HG03558 (cell line): ENCODE data around the gene ANKMY1.

Source experiments
- ATAC-seq: cut with Tn5 transposase; IDR thresholded peaks from one replicate; pipeline ENCODE4 v1.9.1; 2021; ENCODE audit warnings: moderate number of reproducible peaks; ENCODE audit not compliant: unreplicated experiment; ENCODE audit errors: extremely low read depth

Gene ANKMY1

GRCh38 chr2:240481720-240482119 lies 76.1 kb downstream of the ANKMY1 start:
- no peak for ATAC-seq

GRCh38 chr2:240480834-240481623 lies 76.8 kb downstream of the ANKMY1 start:
- no peak for ATAC-seq

GRCh38 chr2:240479111-240479501 lies 78.7 kb downstream of the ANKMY1 start:
- ATAC-seq = no peak

- ATAC-seq = no peak
Measured at GRCh38 chr2:240478346-240479110, 79.3 kb downstream of the ANKMY1 start.

GRCh38 chr2:240477916-240478315 lies 79.9 kb downstream of the ANKMY1 start:
- ATAC-seq = no peak

- ATAC-seq = no peak
Measured at GRCh38 chr2:240473211-240473610, 84.6 kb downstream of the ANKMY1 start.

GRCh38 chr2:240472078-240472790 lies 85.6 kb downstream of the ANKMY1 start:
- ATAC-seq = no peak

GRCh38 chr2:240469740-240470139 lies 88.0 kb downstream of the ANKMY1 start:
- no peak for ATAC-seq

GRCh38 chr2:240469239-240469636 lies 88.5 kb downstream of the ANKMY1 start:
- ATAC-seq = no peak

GRCh38 chr2:240468303-240469238 lies 89.2 kb downstream of the ANKMY1 start:
- ATAC-seq = no peak

- no peak for ATAC-seq
Measured at GRCh38 chr2:240467659-240468302, 90.0 kb downstream of the ANKMY1 start.

GRCh38 chr2:240467149-240467642 lies 90.6 kb downstream of the ANKMY1 start:
- ATAC-seq = no peak

- no peak for ATAC-seq
Measured at GRCh38 chr2:240466579-240467148, 91.1 kb downstream of the ANKMY1 start.

- ATAC-seq = no peak
Measured at GRCh38 chr2:240465765-240466578, 91.8 kb downstream of the ANKMY1 start.

GRCh38 chr2:240465268-240465764 lies 92.5 kb downstream of the ANKMY1 start:
- no peak for ATAC-seq

- ATAC-seq = no peak
Measured at GRCh38 chr2:240464514-240465241, 93.1 kb downstream of the ANKMY1 start.

GRCh38 chr2:240463866-240464481 lies 93.8 kb downstream of the ANKMY1 start:
- ATAC-seq = no peak
